Vagina (tissue), 2 donors: ENCODE data around the gene VSIG10L. TPM values are rescaled to one million over a fixed set of nuclear protein-coding genes. Genes with fewer than 3 reads are reported as not detected.

ENCODE experiments used
- DNase-seq, 2 donors: peaks; one replicate each; pipeline ENCODE4 v3.0.0-alpha.2; 2017; ENCODE audit errors: extremely low spot score in 2 of 2
- H3K27ac ChIP-seq: fragments of 200-600 bp; sonication (generic); one replicate; pipeline ENCODE4 v1.5.1; 2019
- H3K27me3 ChIP-seq: fragments of 200-600 bp; sonication (generic); one replicate; pipeline ENCODE4 v1.5.1; 2019
- H3K36me3 ChIP-seq, 2 donors: fragments of 200-600 bp; sonication (generic); one replicate each; pipeline ENCODE4 v1.5.1; 2017 to 2019
- H3K4me1 ChIP-seq: fragments of 200-600 bp; sonication (generic); one replicate; pipeline ENCODE4 v1.5.1; 2019
- H3K4me3 ChIP-seq, 2 donors: fragments of 200-600 bp; sonication (generic); 1 replicate in 1 of 2; 2 replicates in 1 of 2; pipeline ENCODE4 v1.5.1; 2016 to 2019
- H3K9me3 ChIP-seq: fragments of 200-600 bp; sonication (generic); one replicate; pipeline ENCODE4 v1.5.1; 2019
- CTCF ChIP-seq, 3 experiments: fragments of 450-650 bp in 2 of 3; fragments of 200-600 bp in 1 of 3; sonication (generic) in 1 of 3; IDR thresholded peaks; one replicate each; pipeline ENCODE4 v1.5.1; 2017 to 2019; ENCODE audit warnings: antibody characterized with exemption in 3 of 3, mild to moderate bottlenecking in 2 of 3, moderate library complexity in 2 of 3
- POLR2A ChIP-seq, 2 donors: fragments of 450-650 bp; IDR thresholded peaks; one replicate each; pipeline ENCODE4 v1.6.1; 2017; ENCODE audit warnings: antibody characterized with exemption in 2 of 2, mild to moderate bottlenecking in 2 of 2, moderate library complexity in 2 of 2
- POLR2AphosphoS5 ChIP-seq, 2 donors: sonication (generic); formaldehyde crosslinking; IDR thresholded peaks; one replicate each; pipeline ENCODE4 v1.9.0; 2017; ENCODE audit warnings: antibody characterized with exemption in 2 of 2, mild to moderate bottlenecking in 2 of 2, low read depth in 1 of 2; ENCODE audit not compliant: insufficient read depth in 1 of 2
- intact Hi-C: fragments of 100-400 bp; cut with DNase I; formaldehyde crosslinking; loops from one replicate; pipeline ENCODE4 v1.15.1; 2023
- total RNA-seq: library from RNA; depleted of rRNA; stranded (reverse); fragments of >200 nt; gene quantifications from one replicate; pipeline ENCODE4 v1.2.3, GENCODE V29; 2016

Gene VSIG10L
- total RNA-seq, 1 donor from 2014 or later, result 20.1 TPM

GRCh38 chr19:51316688-51317087 is 25.3 kb downstream of the VSIG10L start:
- intact Hi-C loops, result no loop called here
- no peak for DNase-seq
- no peak overlapping the region for H3K4me3 ChIP-seq
- H3K4me1 ChIP-seq, result no peaks in the 10 kb centered on the region
- TF ChIP-seq CTCF (IDR thresholded peaks at IDR 0.05) (no peak), POLR2AphosphoS5 (IDR thresholded peaks at IDR 0.05; ENCODE audit: insufficient read depth in 1 of 2, low read depth in 1 of 2) (no peak), POLR2A (IDR thresholded peaks at IDR 0.05) (no peak)
- no peak overlapping the region for H3K27ac ChIP-seq
- no peaks in the 10 kb centered on the region for H3K27me3 ChIP-seq
- no peaks in the 10 kb centered on the region for H3K36me3 ChIP-seq
- H3K9me3 ChIP-seq, result no peaks in the 10 kb centered on the region

- H3K36me3 ChIP-seq, result no peaks in the 10 kb centered on the region
- no peak within 1 kb of the TSS for H3K4me3 ChIP-seq
- no peaks in the 10 kb centered on the region for H3K27me3 ChIP-seq
- no peaks in the 10 kb centered on the region for H3K4me1 ChIP-seq
- TF ChIP-seq CTCF (IDR thresholded peaks at IDR 0.05) (no peak), POLR2A (IDR thresholded peaks at IDR 0.05) (no peak), POLR2AphosphoS5 (IDR thresholded peaks at IDR 0.05; ENCODE audit: insufficient read depth in 1 of 2, low read depth in 1 of 2) (no peak)
- no peaks in the 10 kb centered on the region for H3K9me3 ChIP-seq
- H3K27ac ChIP-seq, result no peak within 1 kb of the TSS
- DNase-seq, result no peak
- intact Hi-C loops, result no loop called here
Measured at GRCh38 chr19:51311351-51312257, 30.3 kb downstream of the VSIG10L start, which contains the start of gene IGLON5. IGLON5 (plus strand) TSS chr19:51311644; CDS start chr19:51311848, 204 bp downstream.

- Histone ChIP-seq H3K9me3 (no peaks in the 10 kb centered on the region), H3K27me3 (no peaks in the 10 kb centered on the region), H3K36me3 (no peaks in the 10 kb centered on the region), H3K4me3 (no peak overlapping the region), H3K27ac (no peak overlapping the region), H3K4me1 (no peaks in the 10 kb centered on the region)
- TF ChIP-seq POLR2A (IDR thresholded peaks at IDR 0.05) (no peak), CTCF (IDR thresholded peaks at IDR 0.05) (no peak)
- no peak for DNase-seq
- intact Hi-C loops, result no loop called here
Measured at GRCh38 chr19:51305479-51305878, 36.5 kb downstream of the VSIG10L start.

GRCh38 chr19:51301266-51301665 is 40.7 kb downstream of the VSIG10L start:
- H3K27me3 ChIP-seq, result no peaks in the 10 kb centered on the region
- H3K4me3 ChIP-seq, result no peak overlapping the region
- intact Hi-C loops, result no loop called here
- no peak overlapping the region for H3K27ac ChIP-seq
- H3K4me1 ChIP-seq, result no peaks in the 10 kb centered on the region
- TF ChIP-seq POLR2A (IDR thresholded peaks at IDR 0.05) (no peak), CTCF (IDR thresholded peaks at IDR 0.05) (no peak), POLR2AphosphoS5 (IDR thresholded peaks at IDR 0.05; ENCODE audit: insufficient read depth in 1 of 2, low read depth in 1 of 2) (no peak)
- no peak for DNase-seq
- no peaks in the 10 kb centered on the region for H3K36me3 ChIP-seq
- H3K9me3 ChIP-seq, result no peaks in the 10 kb centered on the region

- TF ChIP-seq CTCF (IDR thresholded peaks at IDR 0.05), result no peak
- TF ChIP-seq POLR2AphosphoS5 (IDR thresholded peaks at IDR 0.05; ENCODE audit: insufficient read depth in 1 of 2, low read depth in 1 of 2), result no peak
- no peak for TF ChIP-seq POLR2A (IDR thresholded peaks at IDR 0.05)
- H3K27me3 ChIP-seq, result no peaks in the 10 kb centered on the region
- DNase-seq, result no peak
- H3K9me3 ChIP-seq, result no peaks in the 10 kb centered on the region
- intact Hi-C loops, result no loop called here
- no peaks in the 10 kb centered on the region for H3K4me1 ChIP-seq
- H3K4me3 ChIP-seq, result no peak overlapping the region
- H3K27ac ChIP-seq, result no peak overlapping the region
- no peaks in the 10 kb centered on the region for H3K36me3 ChIP-seq
Measured at GRCh38 chr19:51297406-51297805, 44.5 kb downstream of the VSIG10L start.
